Cardiac fibroblast (primary cell): ENCODE measurements around the gene ZNF593OS.

Experiments used
- DNase-seq, 2 donors: peaks; one replicate each; pipeline versions ENCODE4 v3.0.0 to v3.0.0-alpha.2; 2010; ENCODE audit warnings: low read depth in 2 of 2
- H3K4me3 ChIP-seq, 2 donors: replicated peaks in 1 of 2; 1 replicate in 1 of 2; 2 replicates in 1 of 2; pipeline ENCODE4 v1.5.1; 2011; ENCODE audit warnings: low read depth in 2 of 2, low read length in 2 of 2, mild to moderate bottlenecking in 2 of 2, moderate library complexity in 1 of 2
- TF ChIP-seq, protein P1 (sequence below): IDR thresholded peaks from one replicate; pipeline ENCODE4 v1.5.1; 2011; ENCODE audit warnings: low read depth, mild to moderate bottlenecking, low read length, inconsistent platforms

ZNF593OS gene

DNA sequence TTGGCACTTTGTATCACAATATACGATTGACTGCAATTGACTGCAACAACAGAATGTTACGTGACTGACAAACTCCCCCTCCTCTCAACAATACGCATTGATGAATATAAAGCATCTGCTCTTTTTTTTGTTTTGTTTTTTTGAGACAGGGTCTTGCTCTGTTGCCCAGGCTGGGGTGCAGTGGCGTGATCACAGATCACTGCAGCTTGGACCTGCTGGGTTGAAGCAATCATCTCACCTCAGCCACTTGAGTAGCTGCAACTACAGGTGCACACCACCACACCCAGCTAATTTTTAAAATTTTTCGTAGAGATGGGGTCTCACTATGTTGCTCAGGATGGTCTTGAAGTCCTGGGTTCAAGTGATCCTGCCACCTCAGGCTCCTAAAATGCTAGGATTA, 41.1 kb upstream of the ZNF593OS start:
- H3K4me3 ChIP-seq, result no peak overlapping the region
- TF ChIP-seq, protein P1, sequence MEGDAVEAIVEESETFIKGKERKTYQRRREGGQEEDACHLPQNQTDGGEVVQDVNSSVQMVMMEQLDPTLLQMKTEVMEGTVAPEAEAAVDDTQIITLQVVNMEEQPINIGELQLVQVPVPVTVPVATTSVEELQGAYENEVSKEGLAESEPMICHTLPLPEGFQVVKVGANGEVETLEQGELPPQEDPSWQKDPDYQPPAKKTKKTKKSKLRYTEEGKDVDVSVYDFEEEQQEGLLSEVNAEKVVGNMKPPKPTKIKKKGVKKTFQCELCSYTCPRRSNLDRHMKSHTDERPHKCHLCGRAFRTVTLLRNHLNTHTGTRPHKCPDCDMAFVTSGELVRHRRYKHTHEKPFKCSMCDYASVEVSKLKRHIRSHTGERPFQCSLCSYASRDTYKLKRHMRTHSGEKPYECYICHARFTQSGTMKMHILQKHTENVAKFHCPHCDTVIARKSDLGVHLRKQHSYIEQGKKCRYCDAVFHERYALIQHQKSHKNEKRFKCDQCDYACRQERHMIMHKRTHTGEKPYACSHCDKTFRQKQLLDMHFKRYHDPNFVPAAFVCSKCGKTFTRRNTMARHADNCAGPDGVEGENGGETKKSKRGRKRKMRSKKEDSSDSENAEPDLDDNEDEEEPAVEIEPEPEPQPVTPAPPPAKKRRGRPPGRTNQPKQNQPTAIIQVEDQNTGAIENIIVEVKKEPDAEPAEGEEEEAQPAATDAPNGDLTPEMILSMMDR, result no peak
- DNase-seq, result no peak

DNA sequence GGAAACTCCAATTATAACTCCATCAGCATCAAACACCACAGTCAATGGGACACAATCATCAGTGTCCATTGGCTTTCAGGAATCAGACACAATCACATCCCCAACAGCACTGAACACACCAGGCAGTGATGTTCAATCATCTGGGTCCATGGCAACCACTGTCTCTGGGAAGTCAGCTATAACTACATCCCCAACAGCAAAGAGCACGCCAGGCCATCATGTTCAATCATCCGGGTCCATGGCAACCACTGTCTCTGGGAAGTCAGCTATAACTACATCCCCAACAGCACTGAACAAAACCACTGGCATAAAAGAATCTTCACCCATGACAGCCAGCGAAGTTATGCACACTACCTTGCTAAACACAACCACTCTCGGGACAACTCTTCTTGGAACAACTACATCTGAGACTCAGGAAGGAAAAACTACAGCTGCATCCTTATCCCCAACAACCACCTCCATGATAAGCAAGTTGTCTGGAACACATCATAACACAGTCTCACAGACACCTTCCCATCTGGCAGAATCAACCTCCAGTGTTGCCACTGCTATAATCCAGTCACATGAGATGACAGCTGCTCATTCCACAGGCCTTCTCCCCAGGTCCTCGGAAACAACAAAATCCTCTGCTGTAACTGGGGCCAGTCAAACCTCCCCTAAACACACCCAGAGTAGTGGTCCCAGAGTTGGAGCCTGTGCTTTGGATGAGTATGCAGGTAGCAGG, 38.7 kb upstream of the ZNF593OS start:
- no peak for DNase-seq
- TF ChIP-seq, protein P1, result no peak
- H3K4me3 ChIP-seq, result no peak overlapping the region

DNA sequence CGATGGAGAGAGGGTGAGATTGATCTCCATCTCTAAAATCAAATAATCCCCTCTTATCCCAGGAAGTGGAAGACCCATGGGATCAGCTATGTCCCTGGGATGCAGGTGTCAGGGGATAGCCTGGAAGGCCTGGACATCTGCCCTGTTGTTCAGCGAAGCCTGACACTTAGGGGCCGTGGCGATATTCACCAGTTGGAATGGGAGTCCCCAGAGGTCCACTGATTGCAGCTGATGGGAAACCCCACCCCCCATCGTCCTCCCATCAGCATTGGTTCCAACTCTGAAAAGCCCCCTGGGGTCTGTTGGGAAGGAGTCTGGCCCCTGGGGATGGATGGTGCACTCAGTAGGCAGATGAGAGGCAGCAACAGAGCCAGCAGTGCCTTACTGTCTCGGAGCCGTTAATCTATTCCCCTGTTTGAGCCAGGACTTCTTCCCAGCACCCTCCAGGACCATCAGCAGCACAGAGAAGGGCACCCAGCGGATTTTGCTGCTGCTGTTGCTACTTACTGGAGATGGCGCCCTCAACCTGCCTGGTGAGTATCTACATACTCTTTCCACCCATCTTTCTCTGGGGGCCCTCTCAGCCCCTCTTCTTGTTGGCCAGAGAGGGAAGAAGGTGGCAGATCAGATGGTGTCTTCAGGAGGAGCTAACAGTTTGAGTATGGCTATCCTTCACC, 32.1 kb upstream of the ZNF593OS start:
- TF ChIP-seq, protein P1, result no peak
- H3K4me3 ChIP-seq, result no peak overlapping the region
- DNase-seq, result no peak

DNA sequence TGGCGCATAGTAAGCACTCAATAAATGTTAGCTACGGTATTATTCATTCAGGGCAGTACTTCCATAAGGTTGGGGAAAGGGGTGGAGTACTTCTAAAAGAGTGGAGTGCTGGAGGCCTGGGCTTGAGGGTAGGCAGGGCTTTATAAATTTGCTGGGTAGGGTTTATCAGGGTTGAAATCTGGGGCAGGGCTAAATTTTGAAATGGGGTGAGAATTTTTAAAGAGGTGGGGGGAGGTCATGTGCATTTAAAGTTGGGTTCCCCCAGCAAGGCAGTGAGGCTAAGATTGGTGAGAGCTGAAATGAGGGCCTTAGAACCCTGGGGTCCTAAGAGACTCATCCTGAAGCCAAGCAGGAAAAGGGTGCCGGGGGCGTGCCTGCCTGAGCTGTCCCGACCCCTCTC, 28.8 kb upstream of the ZNF593OS start:
- no peak for DNase-seq
- no peak overlapping the region for H3K4me3 ChIP-seq
- TF ChIP-seq, protein P1, result no peak

DNA sequence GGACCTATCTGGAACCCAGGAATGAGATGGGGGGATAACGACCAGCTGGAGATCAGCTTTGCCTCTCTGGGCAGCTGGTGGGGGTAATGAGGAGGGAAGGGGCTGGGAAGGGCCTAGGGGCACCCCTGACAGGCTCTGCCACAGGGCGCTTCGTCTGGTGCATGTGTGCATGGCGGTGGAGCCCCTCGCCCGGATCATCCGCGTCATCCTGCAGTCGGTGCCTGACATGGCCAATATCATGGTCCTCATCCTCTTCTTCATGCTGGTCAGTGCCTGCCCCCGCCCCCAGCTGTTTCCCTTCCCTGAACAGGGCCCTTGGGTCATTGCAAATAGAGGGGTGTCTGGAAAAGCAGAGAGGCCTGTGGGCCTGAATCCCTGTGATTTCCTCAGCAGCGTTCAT, 26.2 kb upstream of the ZNF593OS start:
- H3K4me3 ChIP-seq, result no peak overlapping the region
- TF ChIP-seq, protein P1, result no peak
- no peak for DNase-seq

DNA sequence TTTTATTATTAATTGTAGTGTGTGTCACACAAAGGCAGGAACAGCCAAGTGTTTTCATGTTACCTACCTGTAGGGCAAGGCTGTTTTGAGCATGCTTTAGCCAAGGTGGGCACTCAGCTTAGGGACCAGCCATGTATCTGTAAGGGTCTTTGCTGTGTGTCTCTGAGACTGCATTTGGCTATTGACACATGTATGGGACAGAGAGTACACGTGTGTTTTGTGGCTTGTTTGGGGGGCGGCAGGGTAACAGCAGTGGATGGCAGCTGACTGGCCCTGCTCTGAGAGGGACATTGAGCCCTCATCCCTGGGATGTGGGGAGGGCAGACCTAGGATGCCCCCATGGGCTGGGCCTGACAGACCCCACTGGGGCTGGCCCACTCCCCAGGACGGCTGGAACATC, 25.7 kb upstream of the ZNF593OS start:
- DNase-seq, result no peak
- TF ChIP-seq, protein P1, result no peak
- no peak overlapping the region for H3K4me3 ChIP-seq
